ENCODE data around the gene ANKRD44.
"Not testable (repeated sequence)": the region's sequence is repeated elsewhere in the genome, so short reads cannot be mapped to it uniquely, and the experiment has no call there.

ANKRD44 gene

GRCh38 chr2:197315371-197315770 lies 4.8 kb upstream of the ANKRD44 start:
- DNase-seq = no peak

DNA sequence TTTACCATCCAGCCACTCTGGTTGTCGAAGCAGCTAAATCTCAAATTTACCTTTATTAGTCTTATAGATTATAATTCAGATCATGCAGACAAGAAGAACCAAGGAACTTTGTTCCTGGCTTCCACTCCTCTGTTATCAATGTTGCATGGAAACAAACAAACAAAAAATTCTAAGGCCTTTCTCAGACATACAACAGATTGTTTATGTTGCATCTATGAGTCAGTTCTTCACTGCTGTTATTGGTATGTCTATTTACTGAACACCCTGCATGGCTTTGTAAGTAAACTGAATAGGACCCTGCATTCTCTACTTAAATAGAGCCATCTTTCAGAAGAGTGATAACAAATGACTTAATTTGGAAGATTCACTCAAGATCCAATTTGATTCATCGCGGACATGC lies 1.6 kb upstream of the ANKRD44 start:
- DNase-seq = no peak

GRCh38 chr2:197311421-197312033 lies 947 bp upstream of the ANKRD44 start:
- DNase-seq = no peak

GRCh38 chr2:197310987-197311420 lies 424 bp upstream of the ANKRD44 start:
- no peak for DNase-seq

- no peak for DNase-seq
Measured at GRCh38 chr2:197309691-197310231, 819 bp downstream of the ANKRD44 start.

- no peak for DNase-seq
Measured at GRCh38 chr2:197308996-197309690, 1.4 kb downstream of the ANKRD44 start.

DNA sequence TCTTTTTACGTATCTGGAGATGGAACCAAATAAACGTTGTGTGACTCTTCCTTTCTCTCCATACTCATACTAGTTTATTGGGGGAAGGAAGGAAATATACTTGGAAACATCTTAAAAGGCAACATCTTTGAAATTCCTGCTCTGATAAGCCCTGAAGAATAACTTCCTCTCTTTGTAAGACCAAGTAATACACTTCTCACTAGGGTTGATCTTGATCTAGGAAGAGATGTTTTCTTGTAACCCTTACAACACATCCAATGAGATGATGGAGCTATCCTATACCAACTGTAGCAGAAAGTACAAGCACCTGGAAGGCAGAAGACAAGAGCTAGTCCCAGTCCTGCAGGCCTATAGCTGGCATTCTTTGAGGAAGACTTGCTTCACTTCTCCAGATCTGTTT lies 2.0 kb downstream of the ANKRD44 start:
- DNase-seq = no peak

GRCh38 chr2:197307933-197308521 lies 2.6 kb downstream of the ANKRD44 start:
- no peak for DNase-seq

GRCh38 chr2:197307236-197307932 lies 3.2 kb downstream of the ANKRD44 start:
- DNase-seq = no peak

DNA sequence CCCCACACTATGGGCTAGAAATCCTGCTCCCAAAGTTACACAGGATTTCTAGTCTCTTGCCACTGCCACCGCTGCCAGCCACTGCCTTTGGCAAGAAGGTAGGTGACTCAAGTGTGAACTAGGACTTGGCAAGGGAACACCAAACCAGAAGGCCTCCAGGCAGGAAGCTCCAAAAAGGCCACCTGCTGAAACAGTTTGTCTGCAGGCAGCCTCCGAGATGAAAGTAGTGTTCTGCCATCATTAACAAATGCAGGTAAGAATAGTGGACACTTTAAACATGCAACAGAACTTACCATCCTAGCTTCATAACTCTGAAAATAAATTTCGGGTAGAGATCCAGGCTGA lies 3.9 kb downstream of the ANKRD44 start:
- no peak for DNase-seq

GRCh38 chr2:197306024-197306695 lies 4.4 kb downstream of the ANKRD44 start:
- DNase-seq = no peak

GRCh38 chr2:197304556-197305011 lies 6.0 kb downstream of the ANKRD44 start:
- no peak for DNase-seq

- DNase-seq = no peak
Measured at GRCh38 chr2:197300139-197300538, 10.4 kb downstream of the ANKRD44 start.

DNA sequence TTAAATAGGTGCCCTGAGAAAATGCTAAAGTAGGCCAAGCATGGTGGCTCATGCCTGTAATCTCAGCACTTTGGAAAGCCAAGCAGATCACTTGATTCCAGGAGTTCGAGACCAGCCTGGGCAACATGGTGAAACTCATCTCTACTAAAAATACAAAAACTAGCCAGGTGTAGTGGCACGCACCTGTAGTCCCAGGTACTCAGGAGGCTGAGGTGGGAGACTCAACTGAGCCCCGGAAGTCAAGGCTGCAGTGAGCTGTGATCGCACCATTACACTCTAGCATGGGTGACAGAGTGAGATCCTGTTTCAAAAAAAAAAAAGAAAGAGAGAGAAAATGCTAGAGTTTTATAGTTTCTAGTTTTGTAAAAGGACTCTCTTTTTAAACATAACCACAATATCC lies 12.0 kb downstream of the ANKRD44 start:
- DNase-seq = no peak

DNA sequence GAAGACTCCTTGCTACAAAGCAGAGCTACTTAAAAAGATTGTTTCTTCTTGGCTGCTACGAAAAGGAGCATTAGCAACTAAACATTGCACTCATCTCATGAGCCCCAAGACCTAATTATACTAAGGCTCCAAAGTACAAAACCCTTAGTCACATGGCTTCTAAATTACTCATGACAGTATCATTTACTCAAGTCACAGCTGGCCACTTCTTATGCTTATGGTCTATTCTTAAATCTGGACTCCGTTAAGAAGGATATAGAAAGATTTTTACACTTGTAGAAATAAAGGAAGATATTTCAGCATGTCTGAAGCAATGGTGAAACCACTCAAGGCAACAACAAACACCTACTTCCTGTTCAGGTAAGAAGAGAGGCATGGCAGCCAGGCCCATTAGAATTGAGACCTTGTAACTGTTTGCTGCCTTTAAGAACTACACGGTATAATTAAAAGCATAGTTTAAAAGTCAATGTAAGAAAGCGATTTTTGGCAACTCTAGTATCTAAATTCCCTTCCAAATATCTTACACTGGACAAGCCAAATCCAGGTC lies 12.7 kb downstream of the ANKRD44 start:
- DNase-seq = no peak

- DNase-seq = no peak
Measured at GRCh38 chr2:197297266-197297665, 13.3 kb downstream of the ANKRD44 start.

GRCh38 chr2:197296835-197297234 lies 13.7 kb downstream of the ANKRD44 start:
- no peak for DNase-seq

GRCh38 chr2:197294260-197294659 lies 16.3 kb downstream of the ANKRD44 start:
- no peak for DNase-seq

- no peak for DNase-seq
Measured at GRCh38 chr2:197293252-197294007, 17.1 kb downstream of the ANKRD44 start.

DNA sequence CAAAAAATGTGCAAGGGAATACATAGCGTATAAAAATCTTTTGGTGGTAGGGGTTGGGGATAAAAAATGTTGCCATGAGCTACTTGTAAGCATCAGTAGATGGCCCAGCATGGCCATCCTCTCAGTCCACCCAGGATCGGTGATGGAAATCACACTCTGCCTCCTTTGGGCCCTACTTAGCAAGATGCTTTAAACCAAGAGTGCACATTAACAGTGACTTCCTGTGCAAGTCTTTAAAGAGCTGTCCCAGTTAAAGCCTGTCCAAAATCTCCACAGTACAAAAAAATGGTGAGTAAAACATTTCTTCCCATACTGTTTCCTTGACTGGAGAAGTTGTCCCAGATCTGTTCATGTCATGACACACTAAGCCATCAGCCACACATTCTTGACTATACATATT lies 18.0 kb downstream of the ANKRD44 start:
- no peak for DNase-seq

DNA sequence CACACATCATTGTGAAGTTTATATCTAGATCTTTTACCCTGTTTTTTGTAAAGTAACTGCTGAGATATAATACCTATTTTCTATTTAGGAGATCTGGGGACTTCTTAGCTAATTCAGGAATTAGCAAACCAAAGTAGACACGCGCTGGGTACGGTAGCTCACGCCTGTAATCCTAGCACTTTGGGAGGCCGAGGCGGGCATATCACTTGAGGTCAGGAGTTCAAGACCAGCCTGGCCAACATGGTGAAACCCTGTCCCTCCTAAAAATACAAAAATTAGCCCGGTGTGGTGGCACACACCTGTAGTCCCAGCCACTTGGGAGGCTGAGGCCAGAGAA lies 23.0 kb downstream of the ANKRD44 start:
- not testable (repeated sequence) for DNase-seq
